ENCODE data around the gene GUCY1A2.

The GUCY1A2 gene

GRCh38 chr11:106745941-106746340 is 272.3 kb downstream of the GUCY1A2 start:
- DNase-seq (ENCODE audit: low read depth, low spot score), result no peak

GRCh38 chr11:106733635-106734034 is 284.6 kb downstream of the GUCY1A2 start:
- DNase-seq (ENCODE audit: low read depth, low spot score), result no peak

- DNase-seq (ENCODE audit: low read depth, low spot score), result no peak
Measured at GRCh38 chr11:106728859-106729258, 289.4 kb downstream of the GUCY1A2 start.

GRCh38 chr11:106728379-106728778 is 289.9 kb downstream of the GUCY1A2 start:
- DNase-seq (ENCODE audit: low read depth, low spot score), result no peak

- no peak for DNase-seq (ENCODE audit: low read depth, low spot score)
Measured at GRCh38 chr11:106727256-106727655, 291.0 kb downstream of the GUCY1A2 start.

- no peak for DNase-seq (ENCODE audit: low read depth, low spot score)
Measured at GRCh38 chr11:106724293-106724892, 293.9 kb downstream of the GUCY1A2 start.

GRCh38 chr11:106723071-106723470 is 295.2 kb downstream of the GUCY1A2 start:
- no peak for DNase-seq (ENCODE audit: low read depth, low spot score)

GRCh38 chr11:106717222-106717621 is 301.1 kb downstream of the GUCY1A2 start:
- DNase-seq (ENCODE audit: low read depth, low spot score), result no peak

GRCh38 chr11:106714199-106714598 is 304.1 kb downstream of the GUCY1A2 start:
- no peak for DNase-seq (ENCODE audit: low read depth, low spot score)

GRCh38 chr11:106708348-106708747 is 309.9 kb downstream of the GUCY1A2 start:
- no peak for DNase-seq (ENCODE audit: low read depth, low spot score)

GRCh38 chr11:106706355-106706754 is 311.9 kb downstream of the GUCY1A2 start:
- DNase-seq (ENCODE audit: low read depth, low spot score), result no peak

- DNase-seq (ENCODE audit: low read depth, low spot score), result no peak
Measured at GRCh38 chr11:106702805-106703204, 315.5 kb downstream of the GUCY1A2 start.

- no peak for DNase-seq (ENCODE audit: low read depth, low spot score)
Measured at GRCh38 chr11:106697058-106697457, 321.2 kb downstream of the GUCY1A2 start.

- DNase-seq (ENCODE audit: low read depth, low spot score), result no peak
Measured at GRCh38 chr11:106695506-106695905, 322.8 kb downstream of the GUCY1A2 start.

- no peak for DNase-seq (ENCODE audit: low read depth, low spot score)
Measured at GRCh38 chr11:106694501-106694900, 323.8 kb downstream of the GUCY1A2 start.

GRCh38 chr11:106691807-106692365 is 326.4 kb downstream of the GUCY1A2 start:
- no peak for DNase-seq (ENCODE audit: low read depth, low spot score)

GRCh38 chr11:106690923-106691322 is 327.4 kb downstream of the GUCY1A2 start:
- no peak for DNase-seq (ENCODE audit: low read depth, low spot score)

- DNase-seq (ENCODE audit: low read depth, low spot score), result no peak
Measured at GRCh38 chr11:106684944-106685343, 333.3 kb downstream of the GUCY1A2 start.

GRCh38 chr11:106683435-106683834 is 334.8 kb downstream of the GUCY1A2 start:
- no peak for DNase-seq (ENCODE audit: low read depth, low spot score)

GRCh38 chr11:106681435-106681834 is 336.8 kb downstream of the GUCY1A2 start:
- no peak for DNase-seq (ENCODE audit: low read depth, low spot score)

- DNase-seq (ENCODE audit: low read depth, low spot score), result no peak
Measured at GRCh38 chr11:106679581-106679980, 338.7 kb downstream of the GUCY1A2 start.

- DNase-seq (ENCODE audit: low read depth, low spot score), result no peak
Measured at GRCh38 chr11:106679181-106679580, 339.1 kb downstream of the GUCY1A2 start.

- no peak for DNase-seq (ENCODE audit: low read depth, low spot score)
Measured at GRCh38 chr11:106670069-106670468, 348.2 kb downstream of the GUCY1A2 start.

- DNase-seq (ENCODE audit: low read depth, low spot score), result no peak
Measured at GRCh38 chr11:106668147-106668546, 350.1 kb downstream of the GUCY1A2 start.
